Esophagus muscularis mucosa (tissue), 3 donors: Measurements from ENCODE around the gene PTPRD.

Source experiments
- POLR2A ChIP-seq: fragments of 450-650 bp; IDR thresholded peaks from one replicate; pipeline ENCODE4 v1.6.1; 2017; ENCODE audit warnings: antibody characterized with exemption, moderate library complexity, mild to moderate bottlenecking, low read depth
- TF ChIP-seq, protein P1 (sequence below), 3 experiments: fragments of 200-600 bp in 2 of 3; fragments of 450-650 bp in 1 of 3; sonication (generic) in 2 of 3; IDR thresholded peaks; one replicate each; pipeline ENCODE4 v1.5.1; 2017 to 2019; ENCODE audit warnings: antibody characterized with exemption in 3 of 3, mild to moderate bottlenecking in 2 of 3, moderate library complexity in 1 of 3

DNA sequence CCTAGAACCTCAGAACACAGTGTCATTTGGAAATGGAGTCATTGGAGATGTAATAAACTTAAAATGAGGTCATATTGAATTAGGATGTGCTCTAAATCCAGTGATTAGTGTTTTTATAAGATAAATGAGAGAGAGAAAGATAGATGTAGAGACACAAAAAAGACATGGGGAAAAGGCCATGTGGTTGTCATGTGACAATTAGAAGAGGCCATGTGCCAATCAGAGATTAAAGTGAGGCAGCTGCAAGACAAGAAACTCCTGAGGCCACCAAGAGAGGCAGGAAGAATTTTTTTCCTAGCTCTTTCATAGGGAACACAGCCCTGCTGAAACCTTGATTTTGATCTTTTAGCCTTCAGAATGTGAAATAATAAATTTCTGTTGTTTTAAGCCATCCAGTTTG is 1307.2 kb downstream of the PTPRD start:
- TF ChIP-seq POLR2A, result no peak
- TF ChIP-seq, protein P1, sequence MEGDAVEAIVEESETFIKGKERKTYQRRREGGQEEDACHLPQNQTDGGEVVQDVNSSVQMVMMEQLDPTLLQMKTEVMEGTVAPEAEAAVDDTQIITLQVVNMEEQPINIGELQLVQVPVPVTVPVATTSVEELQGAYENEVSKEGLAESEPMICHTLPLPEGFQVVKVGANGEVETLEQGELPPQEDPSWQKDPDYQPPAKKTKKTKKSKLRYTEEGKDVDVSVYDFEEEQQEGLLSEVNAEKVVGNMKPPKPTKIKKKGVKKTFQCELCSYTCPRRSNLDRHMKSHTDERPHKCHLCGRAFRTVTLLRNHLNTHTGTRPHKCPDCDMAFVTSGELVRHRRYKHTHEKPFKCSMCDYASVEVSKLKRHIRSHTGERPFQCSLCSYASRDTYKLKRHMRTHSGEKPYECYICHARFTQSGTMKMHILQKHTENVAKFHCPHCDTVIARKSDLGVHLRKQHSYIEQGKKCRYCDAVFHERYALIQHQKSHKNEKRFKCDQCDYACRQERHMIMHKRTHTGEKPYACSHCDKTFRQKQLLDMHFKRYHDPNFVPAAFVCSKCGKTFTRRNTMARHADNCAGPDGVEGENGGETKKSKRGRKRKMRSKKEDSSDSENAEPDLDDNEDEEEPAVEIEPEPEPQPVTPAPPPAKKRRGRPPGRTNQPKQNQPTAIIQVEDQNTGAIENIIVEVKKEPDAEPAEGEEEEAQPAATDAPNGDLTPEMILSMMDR (IDR thresholded peaks at IDR 0.05), result no peak
